Keratinocyte (primary cell): ENCODE data around the gene GOLIM4.

ENCODE experiments used
- CTCF ChIP-seq, 3 experiments: IDR thresholded peaks in 1 of 3; conservative IDR thresholded peaks in 1 of 3; optimal IDR thresholded peaks in 1 of 3; 2 replicates in 2 of 3; 3 replicates in 1 of 3; pipeline versions ENCODE3 to v1.5.1; 2011; ENCODE audit warnings: low read length in 3 of 3, mild to moderate bottlenecking in 3 of 3, moderate library complexity in 2 of 3, control low read depth in 1 of 3, inconsistent platforms in 1 of 3; ENCODE audit not compliant: insufficient read depth in 2 of 3; ENCODE audit errors: extremely low read depth in 1 of 3
- EZH2 ChIP-seq: IDR thresholded peaks from one replicate; pipeline ENCODE4 v1.6.1; 2012; ENCODE audit warnings: inconsistent platforms, mild to moderate bottlenecking, low read length, moderate library complexity

- TF ChIP-seq CTCF (optimal IDR thresholded peaks at IDR 0.05 in 1 of 3, IDR thresholded peaks at IDR 0.05 in 1 of 3, conservative IDR thresholded peaks at IDR 0.05 in 1 of 3; ENCODE audit: extremely low read depth in 1 of 3, insufficient read depth in 2 of 3, low read length in 3 of 3): no peak
- TF ChIP-seq EZH2: no peak
Observed at GRCh38 chr3:168051531-168052471, 43.9 kb downstream of the GOLIM4 start.
